ENCODE data around the gene DOC2A. TPM values are rescaled to one million over a fixed set of nuclear protein-coding genes. Genes with fewer than 3 reads are reported as not detected.
A peak's percentile ranks its signal among the peaks of the same experiment; 100 is the strongest.
"Not testable (repeated sequence)": the region's sequence is repeated elsewhere in the genome, so short reads cannot be mapped to it uniquely, and the experiment has no call there.

The DOC2A gene
- total RNA-seq, 3 donors from 2014 or later, result 0.48 to 4.5 (median 2.3) TPM

GRCh38 chr16:30046178-30046577 lies 35.4 kb upstream of the DOC2A start:
- no peaks in the 10 kb centered on the region for H3K9me3 ChIP-seq
- H3K4me1 ChIP-seq, result no peaks in the 10 kb centered on the region
- DNase-seq (ENCODE audit: low spot score in 2 of 2), result no peak
- no peaks in the 10 kb centered on the region for H3K36me3 ChIP-seq
- intact Hi-C loops (cut with DNase I; ENCODE audit: low total_unique reads), result no loop called here
- no peaks in the 10 kb centered on the region for H3K27me3 ChIP-seq
- H3K27ac ChIP-seq, result no peak overlapping the region
- no peak overlapping the region for H3K4me3 ChIP-seq
- TF ChIP-seq POLR2AphosphoS5 (IDR thresholded peaks at IDR 0.05), result no peak
- TF ChIP-seq, protein P1, sequence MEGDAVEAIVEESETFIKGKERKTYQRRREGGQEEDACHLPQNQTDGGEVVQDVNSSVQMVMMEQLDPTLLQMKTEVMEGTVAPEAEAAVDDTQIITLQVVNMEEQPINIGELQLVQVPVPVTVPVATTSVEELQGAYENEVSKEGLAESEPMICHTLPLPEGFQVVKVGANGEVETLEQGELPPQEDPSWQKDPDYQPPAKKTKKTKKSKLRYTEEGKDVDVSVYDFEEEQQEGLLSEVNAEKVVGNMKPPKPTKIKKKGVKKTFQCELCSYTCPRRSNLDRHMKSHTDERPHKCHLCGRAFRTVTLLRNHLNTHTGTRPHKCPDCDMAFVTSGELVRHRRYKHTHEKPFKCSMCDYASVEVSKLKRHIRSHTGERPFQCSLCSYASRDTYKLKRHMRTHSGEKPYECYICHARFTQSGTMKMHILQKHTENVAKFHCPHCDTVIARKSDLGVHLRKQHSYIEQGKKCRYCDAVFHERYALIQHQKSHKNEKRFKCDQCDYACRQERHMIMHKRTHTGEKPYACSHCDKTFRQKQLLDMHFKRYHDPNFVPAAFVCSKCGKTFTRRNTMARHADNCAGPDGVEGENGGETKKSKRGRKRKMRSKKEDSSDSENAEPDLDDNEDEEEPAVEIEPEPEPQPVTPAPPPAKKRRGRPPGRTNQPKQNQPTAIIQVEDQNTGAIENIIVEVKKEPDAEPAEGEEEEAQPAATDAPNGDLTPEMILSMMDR (IDR thresholded peaks at IDR 0.05), result no peak
- no peak for TF ChIP-seq POLR2A (IDR thresholded peaks at IDR 0.05)

DNA sequence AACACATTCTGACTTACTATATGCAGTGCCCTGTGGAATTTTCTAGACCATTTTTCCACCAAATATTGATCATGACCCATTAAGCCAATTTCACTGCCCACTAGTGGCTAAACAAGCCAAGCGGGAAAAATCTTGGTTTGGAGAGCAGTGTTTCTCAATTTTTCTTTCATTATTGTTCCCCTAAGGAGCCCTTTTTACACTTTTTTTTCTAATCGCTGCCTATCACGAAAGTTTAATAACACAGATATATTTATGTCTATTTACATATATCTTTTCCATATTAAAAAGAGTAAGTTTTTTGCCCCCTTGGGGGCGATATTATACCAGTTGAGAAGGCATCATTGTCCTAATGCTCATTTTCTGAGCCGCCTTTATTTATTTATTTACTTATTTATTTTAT lies 31.0 kb upstream of the DOC2A start:
- intact Hi-C loops (cut with DNase I; ENCODE audit: low total_unique reads), result no loop called here
- Histone ChIP-seq H3K27ac (no peak overlapping the region), H3K9me3 (no peaks in the 10 kb centered on the region), H3K4me3 (no peak overlapping the region), H3K4me1 (no peaks in the 10 kb centered on the region), H3K36me3 (no peaks in the 10 kb centered on the region), H3K27me3 (no peaks in the 10 kb centered on the region)
- no peak for DNase-seq (ENCODE audit: low spot score in 2 of 2)
- TF ChIP-seq, protein P1 (IDR thresholded peaks at IDR 0.05), result peak in 2 of 3 donors; percentile 6 to 60
- no peak for TF ChIP-seq POLR2AphosphoS5 (IDR thresholded peaks at IDR 0.05)

- H3K9me3 ChIP-seq; H3K36me3 ChIP-seq; DNase-seq (ENCODE audit: low spot score in 2 of 2); H3K27me3 ChIP-seq; H3K4me1 ChIP-seq; H3K27ac ChIP-seq; intact Hi-C loops (cut with DNase I; ENCODE audit: low total_unique reads); H3K4me3 ChIP-seq: not testable (repeated sequence)
These were observed 29.9 kb upstream of the DOC2A start for GRCh38 chr16:30040690-30041089.

- DNase-seq (ENCODE audit: low spot score in 2 of 2), result no peak
- no peaks in the 10 kb centered on the region for H3K36me3 ChIP-seq
- H3K9me3 ChIP-seq, result no peaks in the 10 kb centered on the region
- no peaks in the 10 kb centered on the region for H3K4me1 ChIP-seq
- TF ChIP-seq, protein P1 (IDR thresholded peaks at IDR 0.05), result no peak
- TF ChIP-seq POLR2A (IDR thresholded peaks at IDR 0.05) (no peak), POLR2AphosphoS5 (IDR thresholded peaks at IDR 0.05) (no peak)
- intact Hi-C loops (cut with DNase I; ENCODE audit: low total_unique reads), result no loop called here
- no peak overlapping the region for H3K27ac ChIP-seq
- H3K4me3 ChIP-seq, result no peak overlapping the region
- H3K27me3 ChIP-seq, result peaks cover 0 to 2% of the 10 kb centered on the region in 2 donors
These were observed 29.4 kb upstream of the DOC2A start for GRCh38 chr16:30040221-30040620.

GRCh38 chr16:30033270-30033669 lies 22.4 kb upstream of the DOC2A start:
- no peaks in the 10 kb centered on the region for H3K4me1 ChIP-seq
- no peak overlapping the region for H3K27ac ChIP-seq
- TF ChIP-seq POLR2AphosphoS5 (IDR thresholded peaks at IDR 0.05) (no peak), POLR2A (IDR thresholded peaks at IDR 0.05) (no peak)
- TF ChIP-seq, protein P1 (IDR thresholded peaks at IDR 0.05), result no peak
- no peak for DNase-seq (ENCODE audit: low spot score in 2 of 2)
- intact Hi-C loops (cut with DNase I; ENCODE audit: low total_unique reads), result no loop called here
- no peak overlapping the region for H3K4me3 ChIP-seq
- H3K36me3 ChIP-seq, result no peaks in the 10 kb centered on the region
- H3K27me3 ChIP-seq, result peaks cover 14 to 49% of the 10 kb centered on the region in 2 donors
- no peaks in the 10 kb centered on the region for H3K9me3 ChIP-seq
